Measurements from ENCODE around the gene TTC19.
"Not testable (repeated sequence)": the region's sequence is repeated elsewhere in the genome, so short reads cannot be mapped to it uniquely, and the experiment has no call there.

The TTC19 gene

GRCh38 chr17:15977894-15978293, 21.7 kb upstream of the TTC19 start (continued):
- TF ChIP-seq PRDM6 (tag by site-specific recombination; IDR thresholded peaks at IDR 0.05) (no peak), BCL11A (tag by site-specific recombination; IDR thresholded peaks at IDR 0.05; ENCODE audit: low read depth) (no peak), ZNF169 (tag by site-specific recombination; IDR thresholded peaks at IDR 0.05) (no peak)

GRCh38 chr17:15978606-15979005, 21.0 kb upstream of the TTC19 start:
- TF ChIP-seq ZNF324 (tag by site-specific recombination; IDR thresholded peaks at IDR 0.05) (no peak), ZNF311 (tag by site-specific recombination; IDR thresholded peaks at IDR 0.05; ENCODE audit: borderline replicate concordance) (no peak), FEZF1 (tag by site-specific recombination; IDR thresholded peaks at IDR 0.05) (no peak)
- no peaks in the 10 kb centered on the region for H3K4me1 ChIP-seq (ENCODE audit: control insufficient read depth, insufficient read depth, low read length)
- POLR2A ChIA-PET, result no interaction called here
- no peak overlapping the region for H3K4me3 ChIP-seq (ENCODE audit: low read depth, low read length)
- no peak overlapping the region for H3K27ac ChIP-seq (ENCODE audit: extremely low read depth, low read depth, low read length)
- H3K9me3 ChIP-seq (ENCODE audit: control insufficient read depth, insufficient read depth, low read depth, low read length), result no peaks in the 10 kb centered on the region
- CTCF ChIA-PET, result interaction anchor here (0.6 kb wide), 1 partner anchor 298 kb away, joined by 4 read pairs; no protein-coding TSS in a partner anchor
- H3K36me3 ChIP-seq (ENCODE audit: control insufficient read depth in 2 of 2, insufficient read depth in 1 of 2, low read length in 2 of 2), result peaks cover 24 to 69% of the 10 kb centered on the region in 2 experiments

GRCh38 chr17:15979013-15979412, 20.6 kb upstream of the TTC19 start:
- peaks cover 25 to 73% of the 10 kb centered on the region in 2 experiments for H3K36me3 ChIP-seq (ENCODE audit: control insufficient read depth in 2 of 2, insufficient read depth in 1 of 2, low read length in 2 of 2)
- CTCF ChIA-PET, result interaction anchor here (0.6 kb wide), 1 partner anchor 298 kb away, joined by 4 read pairs; no protein-coding TSS in a partner anchor
- POLR2A ChIA-PET; H3K4me1 ChIP-seq (ENCODE audit: control insufficient read depth, insufficient read depth, low read length); H3K9me3 ChIP-seq (ENCODE audit: control insufficient read depth, insufficient read depth, low read depth, low read length); H3K27ac ChIP-seq (ENCODE audit: extremely low read depth, low read depth, low read length); H3K4me3 ChIP-seq (ENCODE audit: low read depth, low read length): not testable (repeated sequence)

- ChIA-PET POLR2A (no interaction called here), CTCF (no interaction called here)
- no peaks in the 10 kb centered on the region for H3K9me3 ChIP-seq (ENCODE audit: control insufficient read depth, insufficient read depth, low read depth, low read length)
- no peaks in the 10 kb centered on the region for H3K4me1 ChIP-seq (ENCODE audit: control insufficient read depth, insufficient read depth, low read length)
- no peak overlapping the region for H3K27ac ChIP-seq (ENCODE audit: extremely low read depth, low read depth, low read length)
- H3K4me3 ChIP-seq (ENCODE audit: low read depth, low read length), result no peak overlapping the region
- peaks cover 32 to 84% of the 10 kb centered on the region in 2 experiments for H3K36me3 ChIP-seq (ENCODE audit: control insufficient read depth in 2 of 2, insufficient read depth in 1 of 2, low read length in 2 of 2)
- no peak for TF ChIP-seq ZNF426 (tag by site-specific recombination; IDR thresholded peaks at IDR 0.05)
- TF ChIP-seq ZNF76 (tag by site-specific recombination; IDR thresholded peaks at IDR 0.05; ENCODE audit: borderline replicate concordance, low read depth), result no peak
- TF ChIP-seq ZNF335 (tag by site-specific recombination; conservative IDR thresholded peaks at IDR 0.05), result no peak
- TF ChIP-seq ZFP37 (tag by site-specific recombination; IDR thresholded peaks at IDR 0.05), result no peak
- no peak for TF ChIP-seq ZNF112 (tag by site-specific recombination; IDR thresholded peaks at IDR 0.05)
- no peak for TF ChIP-seq ZNF785 (tag by site-specific recombination; IDR thresholded peaks at IDR 0.05)
- TF ChIP-seq ZNF174 (tag by site-specific recombination; IDR thresholded peaks at IDR 0.05), result no peak
- TF ChIP-seq ZSCAN30 (tag by site-specific recombination; IDR thresholded peaks at IDR 0.05), result no peak
- no peak for TF ChIP-seq INSM2 (tag by site-specific recombination; IDR thresholded peaks at IDR 0.05)
- TF ChIP-seq ZNF768 (tag by site-specific recombination; IDR thresholded peaks at IDR 0.05), result no peak
- TF ChIP-seq ZNF24 (tag by site-specific recombination; IDR thresholded peaks at IDR 0.05), result no peak
- no peak for TF ChIP-seq ZNF473 (tag by site-specific recombination; IDR thresholded peaks at IDR 0.05)
- no peak for TF ChIP-seq ZBTB48 (tag by site-specific recombination; IDR thresholded peaks at IDR 0.05)
- TF ChIP-seq ZNF544 (tag by site-specific recombination; IDR thresholded peaks at IDR 0.05), result no peak
- no peak for TF ChIP-seq BCL6B (tag by site-specific recombination; IDR thresholded peaks at IDR 0.05)
- TF ChIP-seq PRDM10 (tag by site-specific recombination; IDR thresholded peaks at IDR 0.05), result no peak
- TF ChIP-seq ZNF580 (tag by site-specific recombination; IDR thresholded peaks at IDR 0.05), result no peak
These were observed 18.4 kb upstream of the TTC19 start for GRCh38 chr17:15981208-15981607.
